H1 (cell line): ENCODE measurements around the gene MRPS30.

ENCODE experiments used
- CTCF ChIP-seq, 3 experiments: IDR thresholded peaks; 1 replicate in 2 of 3; 2 replicates in 1 of 3; pipeline versions ENCODE4 v1.5.1 to v1.6.1; 2011; ENCODE audit warnings: low read length in 3 of 3, mild to moderate bottlenecking in 3 of 3, inconsistent platforms in 2 of 3, low read depth in 1 of 3, moderate library complexity in 1 of 3; ENCODE audit not compliant: insufficient read depth in 1 of 3; ENCODE audit errors: control extremely low read depth in 1 of 3
- POLR2A ChIP-seq, 2 experiments: IDR thresholded peaks; 1 replicate in 1 of 2; 2 replicates in 1 of 2; pipeline ENCODE4 v1.6.1; 2011; ENCODE audit warnings: low read depth in 2 of 2, low read length in 2 of 2, mild to moderate bottlenecking in 2 of 2; ENCODE audit errors: control extremely low read depth in 1 of 2
- POLR2AphosphoS5 ChIP-seq: IDR thresholded peaks from 2 replicates; pipeline ENCODE4 v1.6.1; 2011; ENCODE audit warnings: low read depth, low read length
- RFX5 ChIP-seq: IDR thresholded peaks from 2 replicates; pipeline ENCODE4 v1.6.1; 2011; ENCODE audit warnings: low read depth, low read length, improper control_type of control experiment, borderline replicate concordance
- SIN3A ChIP-seq, 2 experiments: IDR thresholded peaks in 1 of 2; conservative IDR thresholded peaks in 1 of 2; 2 replicates each; pipeline ENCODE4 v1.6.1; 2011 to 2012; ENCODE audit warnings: low read length in 2 of 2, improper control_type of control experiment in 1 of 2, low read depth in 1 of 2, mild to moderate bottlenecking in 1 of 2
- SIX5 ChIP-seq: IDR thresholded peaks from 2 replicates; pipeline ENCODE4 v1.6.1; 2011; ENCODE audit warnings: mild to moderate bottlenecking, low read depth, low read length
- TF ChIP-seq, protein P1 (sequence below): fragments of 300-600 bp; sonication (generic); IDR thresholded peaks from 2 replicates; pipeline ENCODE4 v1.7.1; 2012; ENCODE audit warnings: low read length, moderate library complexity, mild to moderate bottlenecking, inconsistent platforms; ENCODE audit not compliant: insufficient replicate concordance

- TF ChIP-seq SIN3A (conservative IDR thresholded peaks at IDR 0.05 in 1 of 2, IDR thresholded peaks at IDR 0.05 in 1 of 2; ENCODE audit: low read depth in 1 of 2, low read length in 2 of 2) (no peak), POLR2A (IDR thresholded peaks at IDR 0.05; ENCODE audit: control extremely low read depth in 1 of 2, low read depth in 2 of 2, low read length in 2 of 2) (no peak), SIX5 (no peak), RFX5 (no peak), POLR2AphosphoS5 (no peak), CTCF (IDR thresholded peaks at IDR 0.05; ENCODE audit: control extremely low read depth in 1 of 3, insufficient read depth in 1 of 3, low read depth in 1 of 3, low read length in 3 of 3) (no peak)
- TF ChIP-seq, protein P1, sequence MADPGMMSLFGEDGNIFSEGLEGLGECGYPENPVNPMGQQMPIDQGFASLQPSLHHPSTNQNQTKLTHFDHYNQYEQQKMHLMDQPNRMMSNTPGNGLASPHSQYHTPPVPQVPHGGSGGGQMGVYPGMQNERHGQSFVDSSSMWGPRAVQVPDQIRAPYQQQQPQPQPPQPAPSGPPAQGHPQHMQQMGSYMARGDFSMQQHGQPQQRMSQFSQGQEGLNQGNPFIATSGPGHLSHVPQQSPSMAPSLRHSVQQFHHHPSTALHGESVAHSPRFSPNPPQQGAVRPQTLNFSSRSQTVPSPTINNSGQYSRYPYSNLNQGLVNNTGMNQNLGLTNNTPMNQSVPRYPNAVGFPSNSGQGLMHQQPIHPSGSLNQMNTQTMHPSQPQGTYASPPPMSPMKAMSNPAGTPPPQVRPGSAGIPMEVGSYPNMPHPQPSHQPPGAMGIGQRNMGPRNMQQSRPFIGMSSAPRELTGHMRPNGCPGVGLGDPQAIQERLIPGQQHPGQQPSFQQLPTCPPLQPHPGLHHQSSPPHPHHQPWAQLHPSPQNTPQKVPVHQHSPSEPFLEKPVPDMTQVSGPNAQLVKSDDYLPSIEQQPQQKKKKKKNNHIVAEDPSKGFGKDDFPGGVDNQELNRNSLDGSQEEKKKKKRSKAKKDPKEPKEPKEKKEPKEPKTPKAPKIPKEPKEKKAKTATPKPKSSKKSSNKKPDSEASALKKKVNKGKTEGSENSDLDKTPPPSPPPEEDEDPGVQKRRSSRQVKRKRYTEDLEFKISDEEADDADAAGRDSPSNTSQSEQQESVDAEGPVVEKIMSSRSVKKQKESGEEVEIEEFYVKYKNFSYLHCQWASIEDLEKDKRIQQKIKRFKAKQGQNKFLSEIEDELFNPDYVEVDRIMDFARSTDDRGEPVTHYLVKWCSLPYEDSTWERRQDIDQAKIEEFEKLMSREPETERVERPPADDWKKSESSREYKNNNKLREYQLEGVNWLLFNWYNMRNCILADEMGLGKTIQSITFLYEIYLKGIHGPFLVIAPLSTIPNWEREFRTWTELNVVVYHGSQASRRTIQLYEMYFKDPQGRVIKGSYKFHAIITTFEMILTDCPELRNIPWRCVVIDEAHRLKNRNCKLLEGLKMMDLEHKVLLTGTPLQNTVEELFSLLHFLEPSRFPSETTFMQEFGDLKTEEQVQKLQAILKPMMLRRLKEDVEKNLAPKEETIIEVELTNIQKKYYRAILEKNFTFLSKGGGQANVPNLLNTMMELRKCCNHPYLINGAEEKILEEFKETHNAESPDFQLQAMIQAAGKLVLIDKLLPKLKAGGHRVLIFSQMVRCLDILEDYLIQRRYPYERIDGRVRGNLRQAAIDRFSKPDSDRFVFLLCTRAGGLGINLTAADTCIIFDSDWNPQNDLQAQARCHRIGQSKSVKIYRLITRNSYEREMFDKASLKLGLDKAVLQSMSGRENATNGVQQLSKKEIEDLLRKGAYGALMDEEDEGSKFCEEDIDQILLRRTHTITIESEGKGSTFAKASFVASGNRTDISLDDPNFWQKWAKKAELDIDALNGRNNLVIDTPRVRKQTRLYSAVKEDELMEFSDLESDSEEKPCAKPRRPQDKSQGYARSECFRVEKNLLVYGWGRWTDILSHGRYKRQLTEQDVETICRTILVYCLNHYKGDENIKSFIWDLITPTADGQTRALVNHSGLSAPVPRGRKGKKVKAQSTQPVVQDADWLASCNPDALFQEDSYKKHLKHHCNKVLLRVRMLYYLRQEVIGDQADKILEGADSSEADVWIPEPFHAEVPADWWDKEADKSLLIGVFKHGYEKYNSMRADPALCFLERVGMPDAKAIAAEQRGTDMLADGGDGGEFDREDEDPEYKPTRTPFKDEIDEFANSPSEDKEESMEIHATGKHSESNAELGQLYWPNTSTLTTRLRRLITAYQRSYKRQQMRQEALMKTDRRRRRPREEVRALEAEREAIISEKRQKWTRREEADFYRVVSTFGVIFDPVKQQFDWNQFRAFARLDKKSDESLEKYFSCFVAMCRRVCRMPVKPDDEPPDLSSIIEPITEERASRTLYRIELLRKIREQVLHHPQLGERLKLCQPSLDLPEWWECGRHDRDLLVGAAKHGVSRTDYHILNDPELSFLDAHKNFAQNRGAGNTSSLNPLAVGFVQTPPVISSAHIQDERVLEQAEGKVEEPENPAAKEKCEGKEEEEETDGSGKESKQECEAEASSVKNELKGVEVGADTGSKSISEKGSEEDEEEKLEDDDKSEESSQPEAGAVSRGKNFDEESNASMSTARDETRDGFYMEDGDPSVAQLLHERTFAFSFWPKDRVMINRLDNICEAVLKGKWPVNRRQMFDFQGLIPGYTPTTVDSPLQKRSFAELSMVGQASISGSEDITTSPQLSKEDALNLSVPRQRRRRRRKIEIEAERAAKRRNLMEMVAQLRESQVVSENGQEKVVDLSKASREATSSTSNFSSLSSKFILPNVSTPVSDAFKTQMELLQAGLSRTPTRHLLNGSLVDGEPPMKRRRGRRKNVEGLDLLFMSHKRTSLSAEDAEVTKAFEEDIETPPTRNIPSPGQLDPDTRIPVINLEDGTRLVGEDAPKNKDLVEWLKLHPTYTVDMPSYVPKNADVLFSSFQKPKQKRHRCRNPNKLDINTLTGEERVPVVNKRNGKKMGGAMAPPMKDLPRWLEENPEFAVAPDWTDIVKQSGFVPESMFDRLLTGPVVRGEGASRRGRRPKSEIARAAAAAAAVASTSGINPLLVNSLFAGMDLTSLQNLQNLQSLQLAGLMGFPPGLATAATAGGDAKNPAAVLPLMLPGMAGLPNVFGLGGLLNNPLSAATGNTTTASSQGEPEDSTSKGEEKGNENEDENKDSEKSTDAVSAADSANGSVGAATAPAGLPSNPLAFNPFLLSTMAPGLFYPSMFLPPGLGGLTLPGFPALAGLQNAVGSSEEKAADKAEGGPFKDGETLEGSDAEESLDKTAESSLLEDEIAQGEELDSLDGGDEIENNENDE = no peak
Observed at GRCh38 chr5:44769877-44770209, 38.9 kb upstream of the MRPS30 start.
